GM12892 (cell line): Measurements from ENCODE around the gene GFRA4.

ENCODE experiments used
- DNase-seq: peaks from one replicate; pipeline ENCODE4 v3.0.0; 2011; ENCODE audit not compliant: insufficient read length
- FAIRE-seq: peaks from 2 replicates; lab custom pipeline; 2011; peaks lifted over from hg19 to GRCh38; lab: Jason Lieb, UNC
- POLR2A ChIP-seq: IDR thresholded peaks from 2 replicates; pipeline ENCODE4 v1.6.1; 2011; ENCODE audit warnings: low read depth, low read length, control low read depth
- POLR2AphosphoS5 ChIP-seq: IDR thresholded peaks from 2 replicates; pipeline ENCODE4 v1.6.1; 2011; ENCODE audit warnings: low read depth, low read length, control low read depth
- TAF1 ChIP-seq: IDR thresholded peaks from 2 replicates; pipeline ENCODE4 v1.6.1; 2011; ENCODE audit warnings: low read depth, mild to moderate bottlenecking, control low read depth, low read length, borderline replicate concordance

Gene GFRA4

GRCh38 chr20:3701061-3701998 lies 38.1 kb upstream of the GFRA4 start:
- no peak for FAIRE-seq

GRCh38 chr20:3699037-3699436 lies 35.8 kb upstream of the GFRA4 start:
- DNase-seq (no peak), FAIRE-seq (no peak)
- TF ChIP-seq POLR2AphosphoS5 (no peak), POLR2A (no peak), TAF1 (no peak)

More at GRCh38 chr20:3701061-3701998, 38.1 kb upstream of the GFRA4 start:
- TF ChIP-seq POLR2A, result no peak
- TF ChIP-seq POLR2AphosphoS5, result no peak
- TF ChIP-seq TAF1, result no peak
- no peak for DNase-seq

- FAIRE-seq, result no peak
- TF ChIP-seq POLR2AphosphoS5, result no peak
- no peak for DNase-seq
These were observed 35.4 kb upstream of the GFRA4 start for GRCh38 chr20:3698591-3699001.

- FAIRE-seq (no peak), DNase-seq (no peak)
- TF ChIP-seq POLR2AphosphoS5 (no peak), TAF1 (no peak), POLR2A (no peak)
These were observed 34.5 kb upstream of the GFRA4 start for GRCh38 chr20:3697588-3698305.

DNA sequence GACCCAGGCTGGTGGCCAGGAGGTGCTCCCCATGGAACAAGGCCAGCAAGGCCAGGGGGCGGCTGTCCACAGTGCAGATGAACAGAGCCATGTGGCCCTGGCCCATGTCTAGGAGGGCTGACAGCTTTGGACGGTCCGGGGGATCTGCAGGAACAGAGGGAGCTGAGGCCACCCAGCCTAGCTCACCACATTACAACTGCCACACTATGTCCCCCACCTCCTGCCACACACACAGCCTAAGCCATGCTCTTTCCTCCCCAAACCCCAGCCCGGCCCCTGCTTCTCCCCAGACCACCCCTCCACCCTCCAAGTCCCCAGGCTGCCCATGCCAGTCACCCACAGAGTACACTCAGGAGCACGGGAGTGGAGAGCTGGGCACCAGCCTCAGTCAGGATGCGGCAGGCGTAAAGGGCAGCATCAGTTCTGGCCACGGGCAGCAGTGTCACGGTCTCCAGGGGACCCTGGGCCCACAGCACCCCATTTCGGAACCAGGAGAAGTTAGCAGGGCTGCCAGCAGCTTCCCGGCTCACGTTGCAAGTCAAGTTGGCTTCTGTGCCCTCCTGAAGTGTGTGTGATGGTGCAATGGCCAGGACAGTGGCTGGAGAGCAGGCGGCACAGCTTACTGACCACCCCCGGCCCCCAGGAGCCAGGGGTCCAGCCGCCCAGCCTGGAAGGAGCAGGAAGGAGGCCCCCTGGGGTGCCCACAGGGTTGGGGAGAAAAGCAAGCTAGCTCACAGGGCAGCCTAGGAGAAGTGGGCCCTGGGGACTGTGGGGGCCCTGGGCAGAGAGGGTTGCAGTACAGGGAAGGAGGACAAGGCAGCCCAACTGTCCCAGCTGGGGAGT lies 33.8 kb upstream of the GFRA4 start:
- TF ChIP-seq POLR2A (no peak), TAF1 (no peak), POLR2AphosphoS5 (no peak)
- no peak for FAIRE-seq

GRCh38 chr20:3696200-3696599 lies 33.0 kb upstream of the GFRA4 start:
- no peak for FAIRE-seq
- TF ChIP-seq POLR2AphosphoS5 (no peak), TAF1 (no peak), POLR2A (no peak)
- DNase-seq, result no peak

More for the DNA sequence above, 33.8 kb upstream of the GFRA4 start:
- no peak for DNase-seq

- DNase-seq (no peak), FAIRE-seq (no peak)
- TF ChIP-seq POLR2AphosphoS5 (no peak), POLR2A (no peak)
These were observed 31.7 kb upstream of the GFRA4 start for GRCh38 chr20:3694864-3695263.

- DNase-seq, result no peak
- no peak for TF ChIP-seq TAF1
- TF ChIP-seq POLR2AphosphoS5, result no peak
- TF ChIP-seq POLR2A, result no peak
- no peak for FAIRE-seq
These were observed 30.2 kb upstream of the GFRA4 start for GRCh38 chr20:3693376-3693775.

DNA sequence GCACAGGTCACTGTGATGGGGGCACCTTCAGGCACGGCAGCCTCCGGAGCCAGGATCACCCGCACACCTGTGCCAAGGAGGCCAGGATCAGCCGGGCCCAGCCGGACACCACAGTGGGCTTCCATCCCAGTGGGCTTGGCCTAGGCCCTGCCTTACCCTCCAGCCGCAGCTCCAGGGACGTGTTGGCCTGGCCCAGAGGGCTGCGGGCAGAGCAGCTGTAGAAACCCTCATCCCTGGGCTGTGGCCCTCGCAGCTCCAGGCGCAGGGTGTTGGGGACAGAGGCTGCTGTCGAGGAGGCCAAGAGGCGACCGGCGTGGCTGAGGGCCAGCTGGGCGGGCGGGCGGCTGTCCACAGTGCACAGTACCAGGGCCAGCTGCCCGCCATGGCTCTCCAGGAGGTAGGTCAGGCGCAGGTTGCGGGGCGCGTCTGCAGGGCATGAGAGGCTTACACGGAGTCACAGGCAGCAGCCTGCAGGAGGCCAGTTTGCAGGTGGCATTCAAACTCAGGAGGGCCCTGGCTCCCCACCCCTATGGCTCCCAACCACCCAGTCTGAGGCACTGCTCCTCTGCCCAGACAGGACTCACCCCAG lies 29.6 kb upstream of the GFRA4 start:
- TF ChIP-seq POLR2A (no peak), POLR2AphosphoS5 (no peak), TAF1 (no peak)
- FAIRE-seq (no peak), DNase-seq (no peak)

GRCh38 chr20:3691897-3692296 lies 28.7 kb upstream of the GFRA4 start:
- no peak for DNase-seq
- TF ChIP-seq POLR2AphosphoS5 (no peak), TAF1 (no peak), POLR2A (no peak)
- FAIRE-seq, result no peak

DNA sequence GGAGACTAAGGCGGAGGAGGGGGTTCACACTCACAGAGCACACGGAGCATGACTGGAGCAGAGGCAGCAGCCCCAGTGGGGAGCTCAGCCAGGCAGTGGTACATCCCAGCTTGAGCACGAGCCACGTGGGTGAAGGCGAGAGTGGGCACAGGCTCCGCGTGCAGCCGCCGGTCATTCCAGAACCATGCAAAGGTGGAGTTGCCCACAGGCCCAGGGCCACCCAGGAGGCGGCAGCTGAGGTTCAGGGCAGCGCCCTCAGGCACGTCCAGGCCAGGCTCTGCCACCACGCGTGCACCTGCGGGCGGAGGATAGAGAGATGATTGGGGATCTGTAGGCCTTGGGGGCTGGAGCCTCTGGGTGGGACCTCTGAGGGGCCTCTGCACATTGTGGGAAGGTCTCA lies 28.1 kb upstream of the GFRA4 start:
- no peak for DNase-seq
- TF ChIP-seq TAF1 (no peak), POLR2AphosphoS5 (no peak), POLR2A (no peak)
- FAIRE-seq, result no peak
